ENCODE results near the gene SFSWAP.
"Not testable (repeated sequence)": the region's sequence is repeated elsewhere in the genome, so short reads cannot be mapped to it uniquely, and the experiment has no call there.

Gene SFSWAP

DNA sequence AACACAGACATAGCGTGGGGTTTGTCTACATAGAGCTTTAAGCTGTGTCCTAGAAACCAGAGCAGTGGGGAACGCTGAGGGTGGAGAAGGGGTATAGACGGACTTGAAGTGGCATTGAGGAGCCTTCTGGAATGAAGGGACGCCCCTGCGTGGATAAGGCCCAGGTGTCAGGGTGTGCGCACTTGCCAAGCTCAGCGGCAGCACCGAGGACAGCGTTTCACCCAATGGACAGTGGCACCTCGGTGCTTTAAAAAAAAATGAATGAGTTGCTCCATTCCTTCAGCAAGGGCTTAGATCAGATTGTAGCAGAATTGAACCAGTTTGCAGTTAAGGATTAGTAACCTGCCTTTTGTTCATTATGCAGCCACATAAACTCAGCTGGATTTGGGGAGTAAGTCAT lies 83.7 kb downstream of the SFSWAP start:
- FAIRE-seq = no peak

- no peak for FAIRE-seq
Measured at GRCh38 chr12:131795064-131795463, 84.2 kb downstream of the SFSWAP start.

GRCh38 chr12:131795690-131796410 lies 85.0 kb downstream of the SFSWAP start:
- FAIRE-seq = no peak

DNA sequence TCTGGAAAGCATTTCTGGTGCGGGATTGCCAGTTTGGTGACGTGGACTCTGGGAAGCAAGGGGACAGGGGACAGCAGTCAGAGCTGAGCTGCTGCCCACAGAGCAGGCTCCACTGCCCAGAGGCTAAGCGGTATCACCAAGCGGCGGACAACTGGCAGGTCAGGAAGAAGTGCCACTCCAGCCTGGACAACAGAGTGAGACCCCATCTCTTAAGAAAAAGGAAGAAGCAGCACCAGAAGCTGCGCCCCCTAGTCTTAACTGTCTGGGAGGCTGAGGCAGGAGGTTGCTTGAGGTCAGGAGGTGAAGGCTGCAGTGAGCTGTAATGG lies 85.5 kb downstream of the SFSWAP start:
- no peak for FAIRE-seq

GRCh38 chr12:131796754-131797587 lies 86.1 kb downstream of the SFSWAP start:
- FAIRE-seq = no peak

GRCh38 chr12:131797588-131797934 lies 86.7 kb downstream of the SFSWAP start:
- no peak for FAIRE-seq

DNA sequence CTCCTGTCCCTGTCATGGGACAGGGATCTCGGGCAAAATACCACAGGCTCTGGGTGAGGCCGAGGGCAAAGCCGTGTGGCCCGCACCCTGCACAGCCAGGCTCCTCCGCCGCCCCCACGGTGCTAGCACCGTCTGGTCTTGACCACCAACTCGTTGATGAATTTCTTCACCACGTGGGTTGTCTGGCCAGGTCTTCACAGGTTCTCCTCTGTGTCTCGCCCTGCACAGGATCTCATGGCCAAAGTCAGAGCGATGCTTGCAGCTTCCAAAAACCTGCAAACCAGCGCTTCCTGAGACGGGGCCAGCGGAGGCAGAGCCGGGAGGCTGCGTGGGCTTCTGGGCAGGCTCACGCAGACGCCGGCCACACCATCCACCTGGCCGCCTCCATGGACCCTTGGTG lies 88.3 kb downstream of the SFSWAP start:
- no peak for FAIRE-seq

DNA sequence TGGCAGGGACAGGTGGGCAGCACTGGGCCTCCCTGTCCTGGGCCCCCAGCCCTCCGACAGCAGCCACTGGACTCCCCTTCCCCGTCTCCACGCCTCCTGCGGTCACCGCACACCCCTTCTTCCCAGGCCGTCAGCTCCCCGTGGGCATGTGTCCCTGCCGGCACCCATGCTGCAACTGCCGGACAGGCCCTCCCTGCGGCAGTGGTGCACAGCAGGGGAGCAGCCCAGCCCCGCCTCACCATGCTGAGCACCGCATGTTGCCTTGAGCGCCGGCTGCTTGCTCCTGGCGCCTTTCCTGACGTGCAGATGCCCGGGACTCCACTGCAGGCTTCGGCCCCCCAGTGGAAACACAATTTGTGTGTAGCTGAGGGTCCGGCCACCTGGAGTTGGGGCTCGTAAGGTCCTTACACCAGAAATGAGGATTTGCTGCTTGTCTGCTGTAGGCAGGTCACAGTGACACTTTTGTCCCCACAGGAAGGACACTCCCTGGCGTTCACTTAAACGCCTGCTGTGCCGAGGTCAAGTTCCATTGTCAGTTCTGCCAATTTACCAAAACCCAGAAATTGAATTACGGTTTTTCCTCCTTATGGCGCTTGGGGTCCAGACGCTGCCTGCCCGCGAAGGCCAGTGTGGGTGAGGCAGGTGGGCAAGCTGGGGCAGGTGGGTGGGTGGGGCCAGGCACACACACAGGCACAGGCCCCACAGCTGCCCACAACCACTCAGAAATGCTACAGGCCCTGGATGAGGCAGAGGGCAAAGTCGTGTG lies 89.1 kb downstream of the SFSWAP start:
- no peak for FAIRE-seq

GRCh38 chr12:131800594-131801135 lies 89.8 kb downstream of the SFSWAP start:
- no peak for FAIRE-seq

DNA sequence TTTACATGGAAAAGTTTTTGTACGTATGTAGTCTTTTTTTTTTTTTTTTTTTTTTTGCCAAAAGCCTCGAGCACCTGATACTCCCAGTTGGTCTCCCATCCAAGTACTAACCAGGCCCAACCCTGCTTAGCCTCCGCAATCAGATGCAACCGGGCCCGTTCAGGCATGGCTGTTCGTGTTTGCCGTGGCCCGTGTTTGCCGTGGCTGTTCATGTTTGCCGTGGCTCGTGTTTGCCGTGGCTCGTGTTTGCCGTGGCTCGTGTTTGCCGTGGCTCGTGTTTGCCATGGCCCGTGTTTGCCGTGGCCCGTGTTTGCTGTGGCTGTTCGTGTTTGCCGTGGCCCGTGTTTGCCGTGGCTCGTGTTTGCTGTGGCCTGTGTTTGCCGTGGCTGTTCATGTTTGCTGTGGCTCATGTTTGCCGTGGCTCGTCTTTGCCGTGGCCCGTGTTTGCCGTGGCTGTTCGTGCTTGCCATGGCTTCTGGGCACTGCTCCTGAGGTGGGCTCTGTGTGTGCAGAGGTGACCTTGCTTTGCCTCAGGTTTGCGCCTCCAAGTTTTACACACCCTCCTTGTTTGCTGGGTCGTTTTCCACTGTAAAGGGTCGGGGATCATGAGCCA lies 90.5 kb downstream of the SFSWAP start:
- FAIRE-seq = no peak

DNA sequence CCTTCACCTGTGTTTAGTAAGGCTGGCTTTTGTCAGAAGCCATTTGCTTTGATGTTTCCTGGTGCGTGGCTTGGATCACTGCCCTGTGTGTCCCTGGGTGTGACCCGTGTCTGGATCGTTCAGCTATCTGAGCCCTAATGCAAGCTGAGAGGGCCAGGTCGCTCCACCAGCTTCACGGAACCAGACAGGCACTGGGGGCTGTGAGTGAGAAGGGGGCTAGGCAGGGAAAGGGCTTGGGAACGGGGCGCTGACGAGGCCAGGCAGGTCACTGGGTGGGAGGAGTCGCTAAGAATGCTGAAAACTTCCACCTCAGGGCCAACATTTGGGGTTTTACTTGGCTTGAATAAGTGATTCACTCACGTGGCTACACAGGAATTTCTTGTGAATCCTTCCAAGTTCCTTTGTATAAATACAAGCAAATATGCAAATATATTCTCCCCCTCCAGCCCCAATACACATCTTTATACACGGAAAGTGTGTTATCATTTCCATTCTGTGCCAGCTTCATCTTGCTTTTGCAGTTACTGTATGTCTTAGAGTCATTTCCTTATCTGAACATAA lies 93.2 kb downstream of the SFSWAP start:
- no peak for FAIRE-seq

DNA sequence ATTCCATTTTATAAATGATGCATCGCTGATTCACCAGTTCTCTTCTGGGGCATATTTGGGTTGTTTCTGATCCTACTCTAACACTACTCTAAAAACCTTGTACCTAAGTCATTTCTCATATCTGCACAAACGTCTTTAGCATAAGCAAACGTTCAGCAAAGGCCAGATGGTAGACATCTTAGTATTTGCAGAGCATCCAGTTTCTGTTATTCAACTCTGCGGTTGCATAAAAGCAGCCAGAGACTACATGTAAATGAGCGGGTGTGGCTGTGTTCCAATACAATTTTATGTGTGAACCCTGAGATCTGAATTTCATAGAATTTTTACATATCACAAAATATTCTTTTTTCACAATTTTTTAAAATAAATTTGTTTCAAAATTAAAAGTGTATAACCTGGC lies 94.5 kb downstream of the SFSWAP start:
- FAIRE-seq = no peak

DNA sequence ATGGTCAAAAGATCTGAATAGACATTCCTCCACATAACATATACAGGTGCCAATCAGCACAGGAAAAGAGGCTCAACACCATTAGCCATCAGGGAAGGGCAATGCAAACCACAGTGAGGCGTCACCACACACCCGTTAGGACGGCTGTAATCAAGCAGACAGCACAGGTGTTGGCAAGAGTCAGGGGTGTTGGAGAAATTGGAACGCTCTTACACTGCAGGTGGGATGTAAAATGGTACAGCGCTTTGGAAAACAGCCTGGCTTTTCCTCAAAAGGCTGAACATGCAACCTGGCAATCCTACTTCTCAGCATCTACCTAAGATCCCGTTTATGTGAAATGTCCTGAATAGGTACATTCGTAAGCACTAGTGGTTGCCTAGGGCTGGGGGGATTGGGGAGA lies 95.8 kb downstream of the SFSWAP start:
- FAIRE-seq = no peak

DNA sequence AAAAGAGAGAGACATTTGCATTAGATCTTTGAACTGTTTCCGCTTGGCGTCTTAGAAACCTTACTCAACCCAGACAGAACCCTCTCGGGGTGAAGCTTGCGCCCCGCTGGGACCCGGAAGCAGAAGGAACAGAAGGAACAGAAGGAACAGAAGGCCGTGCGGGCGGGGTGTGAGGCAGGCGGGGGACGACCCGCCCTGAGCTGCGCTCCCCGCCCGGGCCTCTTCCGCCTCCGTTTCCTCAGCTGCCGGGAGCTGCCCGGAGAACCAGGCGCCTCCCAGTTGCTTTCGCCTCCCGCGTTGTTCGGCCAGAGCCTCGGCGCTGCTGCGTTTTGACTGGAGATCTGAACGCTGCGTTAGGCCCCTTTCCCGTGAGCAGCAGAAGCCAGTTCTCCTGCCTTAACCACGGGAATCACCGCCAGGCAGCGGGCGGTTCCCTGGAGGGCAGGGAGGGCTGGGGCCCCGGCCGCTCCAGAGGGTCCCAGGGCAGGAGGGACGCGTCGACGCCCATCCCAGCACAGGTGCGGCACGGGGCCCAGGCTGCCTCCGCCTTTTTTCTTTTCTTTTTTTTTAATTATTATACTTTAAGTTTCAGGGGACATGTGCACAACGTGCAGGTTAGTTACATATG lies 98.0 kb downstream of the SFSWAP start:
- FAIRE-seq = no peak

GRCh38 chr12:131809476-131810254 lies 98.8 kb downstream of the SFSWAP start:
- not testable (repeated sequence) for FAIRE-seq

DNA sequence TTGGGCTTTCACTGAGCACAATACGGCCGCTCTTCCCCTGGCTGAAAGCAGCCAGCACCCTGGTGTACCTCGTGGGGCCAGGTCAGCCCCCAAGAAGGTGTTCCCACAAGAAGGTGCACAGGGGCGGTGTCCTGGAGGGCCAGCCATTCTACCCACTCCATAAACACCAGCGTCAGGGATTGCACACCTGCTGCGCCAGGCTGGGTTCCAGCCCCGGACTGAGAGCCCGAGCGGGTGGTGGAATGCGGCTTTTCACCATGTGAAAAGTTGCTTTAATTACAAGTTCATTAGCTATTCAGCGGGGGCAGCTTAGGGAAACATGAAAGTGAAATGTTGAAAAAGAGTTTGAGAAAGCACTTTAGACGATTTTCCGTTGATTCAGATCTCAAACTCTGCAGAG lies 99.8 kb downstream of the SFSWAP start:
- no peak for FAIRE-seq

GRCh38 chr12:131815131-131815530 lies 104.2 kb downstream of the SFSWAP start:
- no peak for FAIRE-seq

DNA sequence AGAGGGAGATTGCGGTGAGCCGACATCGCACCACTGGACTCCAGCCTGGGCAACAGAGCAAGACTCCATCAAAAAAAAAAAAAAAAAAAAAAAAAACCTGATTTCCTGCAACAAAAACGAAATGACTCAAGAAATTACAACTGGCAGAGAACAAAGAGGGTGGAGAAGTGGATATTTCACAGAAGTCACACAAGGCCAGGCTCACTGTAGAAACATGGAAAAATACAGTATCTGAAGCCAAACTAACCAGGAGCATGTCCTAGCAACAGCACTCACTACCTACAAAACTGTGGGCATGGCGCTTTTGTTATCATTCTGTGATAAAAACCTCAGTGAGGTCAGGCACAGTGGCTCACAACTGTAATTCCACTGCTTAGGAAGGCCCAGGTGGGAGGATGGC lies 105.6 kb downstream of the SFSWAP start:
- no peak for FAIRE-seq

- FAIRE-seq = no peak
Measured at GRCh38 chr12:131817241-131817640, 106.4 kb downstream of the SFSWAP start.

DNA sequence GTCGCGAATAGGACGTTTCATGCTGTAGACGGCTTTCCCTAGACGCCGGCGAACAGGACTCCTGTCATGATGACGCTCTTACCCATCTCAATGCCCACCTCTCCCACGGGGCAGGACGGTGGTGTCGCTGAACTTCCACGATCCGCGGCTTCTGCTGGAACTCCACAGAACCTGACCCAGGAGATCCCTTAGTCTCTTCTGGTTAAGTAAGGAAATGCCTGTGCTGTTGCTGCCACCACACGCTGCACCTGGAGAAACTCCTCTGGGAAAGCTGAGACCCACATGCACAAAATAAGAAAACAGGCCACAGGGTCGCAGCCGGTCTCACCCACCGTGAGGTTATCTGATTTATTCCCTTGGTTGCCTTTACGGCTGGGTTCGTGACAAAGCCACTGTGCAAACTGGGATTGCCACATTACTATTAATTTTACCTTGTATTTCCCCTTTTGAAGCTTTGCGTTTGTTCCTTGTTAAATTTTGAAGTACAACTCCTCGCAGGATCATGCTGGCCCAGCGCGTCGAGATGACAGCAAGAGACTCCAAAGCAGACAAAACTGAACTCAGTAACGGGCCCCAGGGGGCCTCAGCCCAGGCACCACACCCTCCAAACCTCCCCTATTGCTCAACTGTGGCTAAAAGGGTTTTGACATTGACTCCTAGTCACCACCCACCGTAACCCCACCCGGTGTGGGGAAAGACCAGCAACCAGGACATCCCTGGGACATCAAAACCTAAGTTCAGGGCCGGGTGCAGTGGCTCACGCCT lies 108.1 kb downstream of the SFSWAP start:
- FAIRE-seq = no peak

GRCh38 chr12:131824450-131824849 lies 113.6 kb downstream of the SFSWAP start:
- no peak for FAIRE-seq

Data from G401.6 (cell line).